AG09309 (cell line): ENCODE results near the gene ZC3H7B.

Source experiments
- DNase-seq: peaks from one replicate; pipeline ENCODE4 v3.0.0-alpha.2; 2010; ENCODE audit warnings: low read depth
- H3K4me3 ChIP-seq: 2 replicates; pipeline ENCODE4 v1.5.1; 2011; ENCODE audit warnings: mild to moderate bottlenecking, low read depth, low read length, moderate library complexity; ENCODE audit not compliant: control insufficient read depth
- TF ChIP-seq, protein P1 (sequence below): IDR thresholded peaks from 2 replicates; pipeline ENCODE4 v1.5.1; 2011; ENCODE audit warnings: mild to moderate bottlenecking, low read depth, low read length, inconsistent platforms; ENCODE audit not compliant: insufficient read depth, control insufficient read depth; ENCODE audit errors: missing control alignments

ZC3H7B gene

DNA sequence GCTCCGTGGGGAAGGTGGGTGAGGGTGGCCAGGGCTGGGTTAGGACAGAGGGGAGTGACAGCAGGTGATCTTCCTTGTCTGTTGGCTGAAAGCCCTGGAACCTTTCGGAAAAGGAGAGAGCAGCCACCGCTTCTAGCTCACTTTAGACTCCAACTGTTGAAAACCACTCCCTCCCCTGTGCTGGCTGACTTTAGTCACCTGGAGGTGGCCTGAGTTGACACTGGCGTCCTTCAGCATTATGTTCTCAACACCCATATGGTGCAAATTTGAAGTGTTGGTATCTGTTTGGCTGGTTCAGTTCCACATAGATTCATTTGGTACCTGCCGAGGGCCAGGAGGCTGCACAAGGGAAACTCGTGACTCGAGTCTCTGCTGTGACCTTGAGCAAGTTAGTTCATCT is 28.8 kb downstream of the ZC3H7B start:
- no peak overlapping the region for H3K4me3 ChIP-seq
- DNase-seq: no peak
- TF ChIP-seq, protein P1, sequence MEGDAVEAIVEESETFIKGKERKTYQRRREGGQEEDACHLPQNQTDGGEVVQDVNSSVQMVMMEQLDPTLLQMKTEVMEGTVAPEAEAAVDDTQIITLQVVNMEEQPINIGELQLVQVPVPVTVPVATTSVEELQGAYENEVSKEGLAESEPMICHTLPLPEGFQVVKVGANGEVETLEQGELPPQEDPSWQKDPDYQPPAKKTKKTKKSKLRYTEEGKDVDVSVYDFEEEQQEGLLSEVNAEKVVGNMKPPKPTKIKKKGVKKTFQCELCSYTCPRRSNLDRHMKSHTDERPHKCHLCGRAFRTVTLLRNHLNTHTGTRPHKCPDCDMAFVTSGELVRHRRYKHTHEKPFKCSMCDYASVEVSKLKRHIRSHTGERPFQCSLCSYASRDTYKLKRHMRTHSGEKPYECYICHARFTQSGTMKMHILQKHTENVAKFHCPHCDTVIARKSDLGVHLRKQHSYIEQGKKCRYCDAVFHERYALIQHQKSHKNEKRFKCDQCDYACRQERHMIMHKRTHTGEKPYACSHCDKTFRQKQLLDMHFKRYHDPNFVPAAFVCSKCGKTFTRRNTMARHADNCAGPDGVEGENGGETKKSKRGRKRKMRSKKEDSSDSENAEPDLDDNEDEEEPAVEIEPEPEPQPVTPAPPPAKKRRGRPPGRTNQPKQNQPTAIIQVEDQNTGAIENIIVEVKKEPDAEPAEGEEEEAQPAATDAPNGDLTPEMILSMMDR: no peak

DNA sequence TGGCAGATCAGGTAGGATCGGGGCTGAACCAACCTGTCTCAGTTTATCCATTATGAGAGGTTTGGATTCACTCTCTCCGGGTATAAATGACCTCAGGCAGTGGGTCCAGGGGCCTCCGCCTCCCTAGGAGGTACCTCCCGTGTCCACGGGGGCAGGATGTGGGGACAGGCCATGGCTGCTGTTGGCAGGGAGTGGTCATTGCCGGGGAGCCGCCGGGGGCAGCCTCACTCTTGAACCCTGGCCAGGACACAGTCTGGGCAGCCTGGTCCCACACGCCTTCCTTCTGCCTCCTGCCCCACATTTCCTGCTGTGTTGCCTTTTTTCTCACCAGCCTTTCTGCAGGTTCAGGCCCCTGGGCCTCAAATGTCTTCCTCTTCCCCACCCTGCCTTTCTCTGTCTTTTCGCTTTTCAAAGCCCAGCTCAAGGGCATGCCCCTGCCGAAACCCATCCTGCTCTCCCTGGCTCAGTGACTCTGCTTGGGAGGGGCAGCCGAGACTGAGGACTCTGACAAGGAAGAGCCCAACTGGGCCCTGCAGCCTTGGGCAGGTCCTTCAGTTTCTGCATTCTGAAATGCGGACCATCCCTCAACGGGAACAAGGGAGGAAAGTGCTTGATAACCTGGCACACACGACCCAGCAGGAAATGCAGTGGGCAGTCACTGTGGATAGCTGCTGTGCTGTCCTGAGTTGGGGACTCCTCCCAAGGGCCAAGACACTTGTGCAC is 31.1 kb downstream of the ZC3H7B start:
- DNase-seq: no peak
- no peak overlapping the region for H3K4me3 ChIP-seq

DNA sequence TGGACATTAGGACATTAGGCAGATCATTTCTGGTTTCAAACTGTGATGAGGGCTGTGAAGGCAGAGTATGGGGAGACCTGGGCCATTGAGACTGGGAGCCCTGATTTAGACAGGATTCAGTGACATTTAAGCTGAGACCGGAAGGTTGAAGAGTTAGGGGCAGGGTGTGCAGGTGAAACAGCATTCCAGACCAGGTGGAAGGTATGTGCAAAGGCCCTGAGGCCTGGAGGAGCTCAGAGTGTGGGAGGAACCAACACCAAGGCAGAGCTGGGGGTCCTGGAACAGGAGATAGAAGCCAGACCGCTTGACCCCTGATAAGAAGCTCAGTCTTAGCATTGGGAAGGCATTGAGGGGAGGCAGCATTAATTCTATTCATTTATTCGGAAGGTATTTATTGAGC is 32.5 kb downstream of the ZC3H7B start:
- TF ChIP-seq, protein P1: no peak
- no peak overlapping the region for H3K4me3 ChIP-seq
- no peak for DNase-seq

More for the DNA sequence above, 31.1 kb downstream of the ZC3H7B start:
- TF ChIP-seq, protein P1: no peak

DNA sequence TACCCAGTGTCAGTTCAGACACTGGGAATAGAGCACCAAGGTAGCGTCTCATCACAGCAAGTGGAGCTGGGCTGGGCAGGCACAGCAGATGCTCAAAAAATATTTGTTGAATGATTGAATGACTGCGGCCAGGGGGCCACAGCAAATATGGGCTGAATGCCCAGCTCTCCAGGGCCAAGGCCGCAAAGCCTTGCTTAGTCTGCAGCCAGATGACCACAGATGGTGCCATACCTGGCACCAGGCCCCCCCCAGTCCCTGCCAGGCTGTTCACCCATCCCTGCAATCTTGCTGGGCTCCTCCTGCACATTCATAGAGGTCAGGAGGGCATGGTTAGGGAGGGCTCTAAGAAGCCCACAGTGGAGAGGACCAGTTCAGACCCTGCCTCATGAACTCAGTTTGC is 32.9 kb downstream of the ZC3H7B start:
- no peak overlapping the region for H3K4me3 ChIP-seq
- DNase-seq: no peak
- TF ChIP-seq, protein P1: no peak

DNA sequence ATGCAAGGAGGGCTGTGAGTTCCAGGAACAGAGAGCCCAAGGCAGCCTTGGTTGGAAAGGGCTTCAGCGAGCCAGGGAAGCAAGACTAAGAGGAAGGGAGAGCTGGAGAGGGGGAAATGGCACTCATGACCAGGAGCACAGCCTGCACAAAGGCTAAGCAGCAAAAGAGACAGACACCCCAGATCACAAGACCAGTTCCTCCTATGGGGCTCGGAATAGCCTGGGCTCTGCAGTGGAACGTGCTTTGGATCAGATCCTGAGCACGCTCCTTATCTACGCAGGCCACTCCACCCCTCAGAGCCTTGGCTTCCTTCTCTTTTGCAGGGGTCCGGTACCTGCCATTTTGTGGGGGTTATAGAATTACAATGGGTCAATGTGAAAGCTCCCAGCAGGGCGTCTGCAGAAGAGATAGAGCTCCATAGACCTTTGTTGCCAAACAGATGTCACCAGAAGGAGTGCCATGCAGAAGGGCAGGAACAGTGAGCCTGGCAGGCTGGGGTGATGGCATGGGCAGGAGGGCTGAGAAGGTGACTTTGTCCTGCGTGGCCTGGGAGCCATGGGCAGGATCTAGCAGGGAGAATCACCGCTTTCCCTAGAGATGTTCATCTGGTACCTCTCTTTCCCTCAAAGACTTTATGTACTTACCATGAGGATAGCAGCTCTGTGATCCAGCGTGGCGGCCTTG is 33.8 kb downstream of the ZC3H7B start:
- DNase-seq: no peak
- H3K4me3 ChIP-seq: no peak overlapping the region
- TF ChIP-seq, protein P1: no peak

DNA sequence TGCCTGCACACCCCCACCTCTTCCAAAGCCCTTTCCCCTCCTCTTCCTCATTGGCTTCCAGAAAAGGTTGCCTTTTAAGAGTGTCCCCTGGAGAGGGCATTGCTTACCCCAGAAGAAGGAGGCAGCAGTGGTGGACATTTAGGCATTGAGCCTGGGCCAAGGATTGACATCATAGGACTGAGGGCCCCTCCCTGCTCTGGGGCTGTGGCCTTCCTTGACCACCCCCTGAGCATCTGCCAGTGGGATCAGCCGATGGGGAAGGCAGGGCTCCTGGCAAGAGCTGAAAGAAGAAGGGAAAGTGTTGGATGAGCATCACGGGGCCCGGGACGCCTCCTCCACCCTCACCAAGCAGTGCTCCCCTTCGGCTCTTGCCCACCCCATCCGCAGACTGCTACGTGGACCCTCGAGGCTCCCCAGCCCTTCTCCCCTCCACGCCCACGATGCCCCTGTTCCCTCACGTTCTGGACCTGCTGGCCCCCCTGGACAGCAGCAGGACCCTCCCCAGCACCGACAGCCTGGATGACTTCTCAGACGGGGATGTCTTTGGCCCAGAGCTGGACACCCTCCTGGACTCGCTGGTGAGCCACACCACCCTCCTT is 37.4 kb downstream of the ZC3H7B start:
- no peak overlapping the region for H3K4me3 ChIP-seq
- TF ChIP-seq, protein P1: no peak
- no peak for DNase-seq
